CD4-positive, alpha-beta T cell (primary cell): ENCODE results near the gene DDN. TPM values are rescaled to one million over a fixed set of nuclear protein-coding genes. Genes with fewer than 3 reads are reported as not detected.
A peak's percentile ranks its signal among the peaks of the same experiment; 100 is the strongest.

Source experiments
- ATAC-seq: fragments of 200-7000 bp; cut with Tn5 transposase; one replicate; pipeline ENCODE4 v1.10.0; 2022; ENCODE audit warnings: mild to moderate bottlenecking; ENCODE audit not compliant: poor library complexity
- CTCF ChIA-PET: fragments of 350-600 bp; sonication (Branson Sonifier 250); formaldehyde crosslinking; loops from one replicate; lab custom pipeline; 2021; ENCODE audit warnings: antibody characterized with exemption, inconsistent platforms; lab: Charles Lee
- POLR2A ChIA-PET: fragments of 350-600 bp; sonication (Branson Sonifier 250); formaldehyde crosslinking; loops from one replicate; lab custom pipeline; 2021; ENCODE audit warnings: antibody characterized with exemption, inconsistent platforms; lab: Charles Lee
- DNase-seq, 14 experiments: peaks; one replicate each; pipeline ENCODE4 v3.0.0-alpha.2; 2013 to 2020; ENCODE audit warnings: mixed read lengths in 2 of 14
- H3K27ac ChIP-seq, 2 donors: one replicate each; pipeline versions ENCODE4 v1.5.1 to v1.7.0; 2013; ENCODE audit warnings: low read length in 2 of 2, low read depth in 1 of 2, mild to moderate bottlenecking in 1 of 2
- H3K27me3 ChIP-seq, 2 experiments: 1 replicate in 1 of 2; 2 replicates in 1 of 2; pipeline versions ENCODE4 v1.6.1 to v1.7.0; 2013; ENCODE audit warnings: low read length in 2 of 2, control low read depth in 1 of 2, mild to moderate bottlenecking in 1 of 2, moderate library complexity in 1 of 2; ENCODE audit not compliant: insufficient read depth in 2 of 2, control insufficient read depth in 1 of 2
- H3K36me3 ChIP-seq: one replicate; pipeline ENCODE4 v1.6.1; 2013; ENCODE audit warnings: low read length, control low read depth; ENCODE audit not compliant: insufficient read depth
- H3K4me1 ChIP-seq: one replicate; pipeline ENCODE4 v1.6.1; 2013; ENCODE audit warnings: low read length, control low read depth; ENCODE audit not compliant: insufficient read depth
- H3K4me3 ChIP-seq: one replicate; pipeline ENCODE4 v1.5.1; 2013; ENCODE audit warnings: mild to moderate bottlenecking, low read length, moderate library complexity
- H3K9me3 ChIP-seq, 2 experiments: 1 replicate in 1 of 2; 2 replicates in 1 of 2; pipeline versions ENCODE4 v1.6.1 to v1.7.0; 2013; ENCODE audit warnings: low read length in 2 of 2, mild to moderate bottlenecking in 2 of 2, control low read depth in 1 of 2, moderate library complexity in 1 of 2; ENCODE audit not compliant: control insufficient read depth in 1 of 2, insufficient read depth in 1 of 2
- H3K27ac Mint-ChIP-seq: one replicate; pipeline ENCODE4 v1.8.0; 2020; ENCODE audit warnings: mixed read lengths
- H3K27me3 Mint-ChIP-seq: one replicate; pipeline ENCODE4 v1.8.0; 2021; ENCODE audit warnings: mixed read lengths
- H3K36me3 Mint-ChIP-seq: one replicate; pipeline ENCODE4 v1.8.0; 2021; ENCODE audit warnings: low read depth, mixed read lengths
- H3K4me1 Mint-ChIP-seq: one replicate; pipeline ENCODE4 v1.8.0; 2021; ENCODE audit warnings: low read depth, mixed read lengths
- H3K4me3 Mint-ChIP-seq: one replicate; pipeline ENCODE4 v1.8.0; 2020; ENCODE audit warnings: mild to moderate bottlenecking, mixed read lengths
- H3K9me3 Mint-ChIP-seq: one replicate; pipeline ENCODE4 v1.8.0; 2020; ENCODE audit warnings: mixed read lengths
- intact Hi-C, 2 experiments: fragments of 100-400 bp; cut with DNase I in 1 of 2; cut with micrococcal nuclease in 1 of 2; formaldehyde crosslinking; loops; one replicate each; pipeline versions ENCODE4 v1.15.1 to v1.9.0; 2023 to 2025; cut with DNase I, micrococcal nuclease
- total RNA-seq, 174 experiments: library from RNA in 2 of 174; stranded (reverse) in 2 of 174; gene quantifications; one replicate each; pipeline ENCODE4 v1.2.3 and lab custom pipeline; 2021 to 2026
- TF ChIP-seq, protein P1 (sequence below): fragments of 200-600 bp; IDR thresholded peaks from one replicate; pipeline ENCODE4 v1.8.0; 2022; ENCODE audit warnings: antibody characterized with exemption, mild to moderate bottlenecking

The DDN gene
- total RNA-seq, 2 experiments from 2014 or later: 0.30 to 0.47 TPM

DNA sequence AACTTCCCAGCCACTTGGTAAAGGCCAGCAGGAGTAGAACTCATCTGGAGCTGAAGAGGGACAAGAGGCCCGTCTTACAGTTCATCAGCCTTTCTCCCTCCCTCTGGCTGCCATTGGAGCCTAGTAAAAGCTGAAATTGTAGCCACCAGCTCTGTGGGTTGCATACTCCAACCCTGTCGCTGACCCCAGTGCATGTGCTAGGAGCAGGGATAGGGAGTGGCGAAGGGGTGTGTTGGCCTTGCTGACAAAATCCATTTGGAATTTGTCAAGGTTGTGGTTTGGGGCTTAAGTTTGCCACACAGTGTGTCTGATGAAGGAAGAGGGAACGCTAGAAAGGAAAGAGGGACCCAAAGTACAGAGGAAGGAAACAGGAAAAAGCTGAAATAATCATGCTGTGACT is 37.8 kb downstream of the DDN start:
- DNase-seq (no peak), ATAC-seq (no peak)
- Histone ChIP-seq H3K4me1 (peaks cover 16% of the 10 kb centered on the region), H3K9me3 (no peaks in the 10 kb centered on the region), H3K4me3 (no peak overlapping the region), H3K27ac (no peak overlapping the region), H3K27me3 (no peaks in the 10 kb centered on the region), H3K36me3 (no peaks in the 10 kb centered on the region)
- TF ChIP-seq, protein P1, sequence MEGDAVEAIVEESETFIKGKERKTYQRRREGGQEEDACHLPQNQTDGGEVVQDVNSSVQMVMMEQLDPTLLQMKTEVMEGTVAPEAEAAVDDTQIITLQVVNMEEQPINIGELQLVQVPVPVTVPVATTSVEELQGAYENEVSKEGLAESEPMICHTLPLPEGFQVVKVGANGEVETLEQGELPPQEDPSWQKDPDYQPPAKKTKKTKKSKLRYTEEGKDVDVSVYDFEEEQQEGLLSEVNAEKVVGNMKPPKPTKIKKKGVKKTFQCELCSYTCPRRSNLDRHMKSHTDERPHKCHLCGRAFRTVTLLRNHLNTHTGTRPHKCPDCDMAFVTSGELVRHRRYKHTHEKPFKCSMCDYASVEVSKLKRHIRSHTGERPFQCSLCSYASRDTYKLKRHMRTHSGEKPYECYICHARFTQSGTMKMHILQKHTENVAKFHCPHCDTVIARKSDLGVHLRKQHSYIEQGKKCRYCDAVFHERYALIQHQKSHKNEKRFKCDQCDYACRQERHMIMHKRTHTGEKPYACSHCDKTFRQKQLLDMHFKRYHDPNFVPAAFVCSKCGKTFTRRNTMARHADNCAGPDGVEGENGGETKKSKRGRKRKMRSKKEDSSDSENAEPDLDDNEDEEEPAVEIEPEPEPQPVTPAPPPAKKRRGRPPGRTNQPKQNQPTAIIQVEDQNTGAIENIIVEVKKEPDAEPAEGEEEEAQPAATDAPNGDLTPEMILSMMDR: no peak
- H3K4me1 Mint-ChIP-seq: peaks cover 17% of the 10 kb centered on the region
- POLR2A ChIA-PET: no interaction called here
- H3K27ac Mint-ChIP-seq: no peak overlapping the region
- intact Hi-C loops: no loop called here
- no peak overlapping the region for H3K4me3 Mint-ChIP-seq
- no peaks in the 10 kb centered on the region for H3K9me3 Mint-ChIP-seq
- H3K27me3 Mint-ChIP-seq: peaks cover 10% of the 10 kb centered on the region
- CTCF ChIA-PET: interaction anchor here (0.8 to 1.6 kb wide), 2 partner anchors 17 to 27 kb away, joined by 3 to 4 read pairs; partner anchors contain the start of gene WNT1
- peaks cover 13% of the 10 kb centered on the region for H3K36me3 Mint-ChIP-seq

DNA sequence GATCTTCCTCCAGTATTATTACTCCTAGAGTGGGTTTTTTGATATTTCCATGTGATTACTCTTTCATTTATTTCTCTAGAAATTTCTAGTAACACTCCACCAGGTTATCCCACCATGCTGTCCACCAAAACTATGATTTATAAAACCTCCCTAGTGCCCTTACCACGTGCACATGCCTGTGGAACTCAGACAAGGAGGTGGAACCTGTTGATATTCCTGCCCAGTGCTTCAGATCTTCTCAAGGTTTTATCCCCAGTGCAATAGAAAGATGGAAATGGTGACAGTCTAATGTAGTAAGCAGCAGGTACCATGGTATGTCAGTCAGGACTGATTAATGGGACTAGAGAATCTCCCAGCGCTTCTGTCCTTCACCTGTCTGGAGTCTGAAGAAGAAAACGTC is 38.3 kb downstream of the DDN start:
- Histone ChIP-seq H3K36me3 (no peaks in the 10 kb centered on the region), H3K27me3 (no peaks in the 10 kb centered on the region), H3K4me3 (no peak overlapping the region), H3K9me3 (no peaks in the 10 kb centered on the region), H3K4me1 (peaks cover 21% of the 10 kb centered on the region), H3K27ac (no peak overlapping the region)
- Mint-ChIP-seq H3K4me3 (peak overlapping the region; percentile 23), H3K27me3 (peaks cover 10% of the 10 kb centered on the region), H3K36me3 (peaks cover 14% of the 10 kb centered on the region), H3K9me3 (no peaks in the 10 kb centered on the region), H3K4me1 (peaks cover 22% of the 10 kb centered on the region), H3K27ac (no peak overlapping the region)
- TF ChIP-seq, protein P1: no peak
- ATAC-seq (no peak), DNase-seq (no peak)
- ChIA-PET CTCF (interaction anchor here (0.8 to 1.6 kb wide), 2 partner anchors 17 to 27 kb away, joined by 3 to 4 read pairs; partner anchors contain the start of gene WNT1), POLR2A (interaction anchor here (0.7 kb wide), 1 partner anchor 8 kb away, joined by 3 read pairs; no protein-coding TSS in a partner anchor)
- intact Hi-C loops: no loop called here

DNA sequence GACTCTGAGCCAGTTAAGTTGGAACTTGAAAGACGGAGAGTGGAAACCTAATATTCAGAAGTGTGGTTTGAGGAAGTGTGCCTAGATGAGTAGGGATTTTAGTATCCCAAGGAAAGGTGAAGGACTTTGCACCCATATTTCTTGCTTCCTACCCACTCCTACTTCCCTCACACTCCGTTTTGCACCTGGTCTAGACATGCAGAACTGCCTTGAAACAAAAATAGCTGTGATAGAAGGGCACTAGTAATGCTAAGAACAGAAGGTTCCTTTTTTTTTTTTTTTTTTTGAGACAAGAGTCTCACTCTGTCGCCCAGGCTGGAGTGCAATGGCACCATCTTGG is 41.2 kb downstream of the DDN start:
- POLR2A ChIA-PET: interaction anchor here (1.1 to 2.4 kb wide), 12 partner anchors 9 to 173 kb away, joined by 3 to 29 read pairs (median 6); partner anchors contain the start of genes DDX23, FKBP11, RND1 and TUBA1B
- intact Hi-C loops: no loop called here
- no peaks in the 10 kb centered on the region for H3K9me3 ChIP-seq
- peaks cover 25% of the 10 kb centered on the region for H3K4me1 ChIP-seq
- TF ChIP-seq, protein P1: no peak
- Mint-ChIP-seq H3K36me3 (peaks cover 15% of the 10 kb centered on the region), H3K4me1 (peaks cover 47% of the 10 kb centered on the region), H3K27ac (peak overlapping the region; percentile 91), H3K9me3 (no peaks in the 10 kb centered on the region), H3K27me3 (peaks cover 6% of the 10 kb centered on the region), H3K4me3 (peak overlapping the region; percentile 100)
- CTCF ChIA-PET: interaction anchor here (1.1 to 4.4 kb wide), 8 partner anchors 12 to 105 kb away, joined by 4 to 31 read pairs (median 6); partner anchors contain the start of gene WNT1
- H3K27me3 ChIP-seq: no peaks in the 10 kb centered on the region
- H3K36me3 ChIP-seq: no peaks in the 10 kb centered on the region
- H3K27ac ChIP-seq: no peak overlapping the region
- no peak for DNase-seq
- H3K4me3 ChIP-seq: peak overlapping the region; percentile 86
- no peak for ATAC-seq
